Right renal pelvis (tissue), 4 donors: Measurements from ENCODE around the gene LZTS3. TPM values are rescaled to one million over a fixed set of nuclear protein-coding genes. Genes with fewer than 3 reads are reported as not detected.
"Not testable (repeated sequence)": the region's sequence is repeated elsewhere in the genome, so short reads cannot be mapped to it uniquely, and the experiment has no call there.

Source experiments
- DNase-seq, 4 donors: peaks; one replicate each; pipeline ENCODE4 v3.0.0-alpha.2; 2013; ENCODE audit warnings: low read depth in 4 of 4, low spot score in 3 of 4, missing footprints in 1 of 4
- polyA plus RNA-seq, 4 donors: library from polyadenylated mRNA; unstranded; fragments of 120-200 nt; gene quantifications; one replicate each; pipeline ENCODE4 v1.2.1, GENCODE V29; 2013; ENCODE audit not compliant: insufficient read length in 4 of 4

Gene LZTS3
- polyA plus RNA-seq, 4 donors = 14.4 to 18.9 (median 15.6) TPM

DNA sequence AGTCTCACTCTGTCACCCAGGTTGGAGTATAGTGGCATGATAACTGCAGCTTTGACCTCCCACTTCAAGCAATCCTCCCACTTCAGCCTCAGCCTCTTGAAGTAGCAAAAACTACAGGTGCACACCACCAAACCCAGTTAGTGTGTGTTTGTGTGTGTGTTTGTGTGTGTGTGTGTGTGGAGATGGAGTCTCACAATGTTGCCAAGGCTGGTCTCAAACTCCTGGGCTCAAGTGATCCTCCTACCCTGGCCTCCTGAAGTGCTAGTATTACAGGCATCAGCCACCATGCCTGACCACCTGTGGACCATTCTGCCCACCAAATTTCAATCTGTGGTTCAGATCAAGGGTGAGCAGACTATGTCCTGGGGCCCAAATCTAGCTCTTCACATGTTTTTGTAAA lies 22.4 kb downstream of the LZTS3 start:
- no peak for DNase-seq

DNA sequence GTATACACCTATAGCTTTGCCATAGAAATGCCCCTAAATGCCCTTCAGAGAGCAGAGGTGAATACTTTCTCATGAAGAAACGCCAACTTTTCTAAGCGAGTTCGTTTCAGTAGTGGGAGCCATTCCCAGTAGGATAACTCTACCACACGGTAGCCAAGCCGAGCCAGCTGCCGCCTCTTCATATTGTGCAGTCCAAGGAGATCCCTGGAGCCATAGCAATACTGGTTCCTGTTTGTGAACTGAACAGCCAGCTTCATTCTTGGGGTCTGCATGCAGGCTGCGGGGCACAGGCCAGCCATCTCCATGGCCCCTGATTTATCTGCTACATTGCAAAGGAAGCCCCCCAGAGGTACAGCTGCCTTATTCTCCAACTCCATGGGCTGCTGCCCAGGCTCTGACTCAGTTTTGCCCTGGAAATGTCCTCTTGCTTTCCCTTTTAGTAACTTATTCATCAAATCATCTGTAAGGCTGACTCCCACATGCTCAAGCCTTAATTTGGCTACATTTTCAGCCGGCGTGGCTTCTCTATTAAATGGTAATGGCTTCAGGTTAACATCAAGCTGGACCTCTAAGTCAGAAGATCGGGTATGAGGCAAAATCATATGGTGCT lies 26.5 kb downstream of the LZTS3 start:
- no peak for DNase-seq

DNA sequence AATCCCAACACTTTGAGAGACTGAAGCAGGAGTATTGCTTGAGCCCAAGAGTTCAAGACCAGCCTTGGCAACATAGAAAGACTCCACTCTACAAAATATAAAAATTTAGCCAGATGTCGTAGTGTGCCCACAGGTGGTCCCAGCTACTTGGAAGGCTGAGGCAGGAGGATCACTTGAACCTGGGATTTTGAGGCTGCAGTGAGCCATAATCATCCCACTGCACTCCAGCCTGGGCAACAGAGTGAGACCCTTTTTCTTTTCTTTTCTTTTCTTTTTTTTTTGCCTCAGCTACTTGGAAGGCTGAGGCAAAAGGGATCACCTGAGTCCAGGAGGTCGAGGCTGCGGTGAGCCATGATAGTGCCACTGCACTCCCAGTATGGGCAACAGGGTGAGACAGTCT lies 31.6 kb downstream of the LZTS3 start:
- DNase-seq = no peak

DNA sequence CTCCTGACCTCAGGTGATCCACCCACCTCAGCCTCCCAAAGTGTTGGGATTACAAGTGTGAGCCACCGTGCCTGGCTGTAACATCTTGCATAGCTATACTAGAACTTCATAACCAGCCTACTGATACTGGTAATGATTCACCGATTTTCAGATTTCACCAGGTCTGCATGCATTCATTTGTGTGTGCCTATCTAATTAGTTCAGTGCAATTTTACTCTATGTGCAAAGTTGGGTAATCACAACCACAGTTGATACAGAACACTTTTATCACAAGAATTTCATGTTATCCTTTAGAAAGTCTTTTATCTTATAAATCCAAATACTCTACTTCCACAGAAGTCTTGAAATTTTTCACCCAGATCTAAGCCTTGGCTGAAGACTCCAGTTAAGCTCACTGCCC lies 35.9 kb downstream of the LZTS3 start:
- no peak for DNase-seq

DNA sequence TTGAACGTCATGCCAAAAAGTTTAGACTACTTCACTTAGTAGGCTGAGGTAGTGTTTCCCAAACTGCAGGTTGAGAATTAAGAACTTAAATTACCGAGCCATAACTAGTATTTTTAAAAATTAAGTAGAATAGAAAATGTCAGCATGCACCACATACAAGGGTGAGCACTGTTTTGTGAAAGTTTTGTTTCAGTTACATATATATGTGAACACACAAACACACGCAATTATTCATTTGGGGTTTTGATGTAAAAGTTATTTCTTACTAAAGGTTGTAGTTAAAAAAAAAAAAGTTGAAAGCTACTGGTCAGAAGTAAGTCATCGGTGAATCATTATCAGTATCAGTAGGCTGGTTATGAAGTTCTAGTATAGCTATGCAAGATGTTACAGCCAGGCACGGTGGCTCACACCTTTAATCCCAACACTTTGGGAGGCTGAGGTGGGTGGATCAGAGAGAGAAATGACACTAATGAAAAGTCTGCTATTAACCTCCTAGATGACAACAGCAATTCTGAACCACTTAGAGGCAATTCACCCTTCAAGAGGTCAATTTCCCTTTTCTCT lies 37.8 kb downstream of the LZTS3 start:
- no peak for DNase-seq

DNA sequence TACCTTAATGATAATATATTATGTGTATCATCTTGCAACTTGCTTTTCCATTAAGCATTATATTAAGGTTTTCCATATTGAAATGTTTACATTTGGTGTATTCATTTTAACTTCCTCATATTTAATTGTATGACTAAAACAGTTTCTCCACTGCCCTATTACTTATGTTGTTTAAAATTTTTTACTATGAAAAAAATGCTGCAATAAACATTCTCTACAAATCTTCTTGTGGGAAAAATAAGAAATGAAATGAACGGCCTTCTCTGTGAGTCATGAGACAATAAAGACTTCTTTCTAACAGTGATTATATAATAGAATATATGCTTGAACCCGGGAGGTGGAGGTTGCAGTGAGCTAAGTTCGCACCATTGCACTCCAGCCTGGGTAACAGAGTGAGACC lies 39.2 kb downstream of the LZTS3 start:
- DNase-seq = no peak

DNA sequence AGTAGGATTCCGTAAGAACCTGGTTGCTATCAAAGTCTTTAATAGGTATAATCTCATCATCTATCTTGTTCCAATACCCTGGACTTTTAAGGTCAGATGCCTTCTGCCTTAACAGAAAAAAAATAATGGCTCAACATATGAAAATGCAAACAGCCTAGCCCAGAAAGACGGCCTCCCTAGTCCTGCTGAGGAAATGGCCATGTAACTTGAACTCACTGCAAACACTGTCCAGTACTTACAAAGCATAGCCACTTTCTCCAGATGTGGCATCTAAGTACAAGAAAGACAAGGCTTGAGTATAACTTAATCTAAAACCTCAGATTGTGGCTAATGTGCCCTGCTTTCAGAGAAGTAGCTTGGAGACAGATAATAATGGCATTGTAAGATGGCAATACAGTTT lies 40.2 kb downstream of the LZTS3 start:
- DNase-seq = no peak

DNA sequence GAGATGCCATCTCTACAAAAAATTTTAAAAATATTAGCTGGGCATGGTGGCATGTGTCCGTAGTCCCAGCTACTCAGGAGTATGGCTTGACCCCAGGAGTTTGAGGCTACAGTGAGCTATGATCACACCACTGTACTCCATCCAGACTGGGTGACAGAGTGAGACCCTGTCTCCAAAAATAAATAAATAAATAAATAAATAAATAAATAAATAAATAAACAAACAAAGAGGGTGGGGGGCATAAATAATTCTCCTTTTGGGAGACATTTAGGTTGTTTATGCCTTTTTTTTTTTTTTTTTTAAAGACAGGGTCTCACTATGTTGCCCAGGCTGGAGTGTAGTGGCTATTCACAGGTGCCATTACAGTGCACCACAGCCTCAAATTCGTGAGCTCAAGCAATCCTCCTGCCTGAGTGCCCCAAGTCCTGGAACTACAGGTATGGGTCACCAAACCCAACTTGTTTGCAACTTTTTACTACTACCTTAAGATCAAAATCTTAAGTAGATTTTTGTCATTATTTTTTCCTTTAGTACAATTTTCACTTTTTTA lies 43.2 kb downstream of the LZTS3 start:
- DNase-seq = no peak

DNA sequence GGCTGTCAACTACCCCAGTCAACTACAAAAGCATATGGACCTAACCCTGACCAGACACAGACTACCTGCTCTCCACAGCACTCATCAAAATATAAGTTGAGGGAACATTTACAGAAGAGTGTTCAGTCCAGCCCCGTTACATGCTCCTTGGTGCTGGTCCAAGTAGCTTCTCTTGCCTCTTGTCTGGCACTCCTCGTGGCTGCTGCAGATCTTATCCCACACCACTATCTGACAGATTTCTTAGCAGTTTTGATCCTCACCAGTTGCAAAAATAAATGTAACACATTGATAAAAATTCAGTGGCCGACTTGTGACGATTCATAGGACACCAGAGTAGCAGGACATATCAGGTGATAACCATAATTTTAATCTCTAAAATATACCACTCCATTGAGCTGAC lies 44.3 kb downstream of the LZTS3 start:
- no peak for DNase-seq

DNA sequence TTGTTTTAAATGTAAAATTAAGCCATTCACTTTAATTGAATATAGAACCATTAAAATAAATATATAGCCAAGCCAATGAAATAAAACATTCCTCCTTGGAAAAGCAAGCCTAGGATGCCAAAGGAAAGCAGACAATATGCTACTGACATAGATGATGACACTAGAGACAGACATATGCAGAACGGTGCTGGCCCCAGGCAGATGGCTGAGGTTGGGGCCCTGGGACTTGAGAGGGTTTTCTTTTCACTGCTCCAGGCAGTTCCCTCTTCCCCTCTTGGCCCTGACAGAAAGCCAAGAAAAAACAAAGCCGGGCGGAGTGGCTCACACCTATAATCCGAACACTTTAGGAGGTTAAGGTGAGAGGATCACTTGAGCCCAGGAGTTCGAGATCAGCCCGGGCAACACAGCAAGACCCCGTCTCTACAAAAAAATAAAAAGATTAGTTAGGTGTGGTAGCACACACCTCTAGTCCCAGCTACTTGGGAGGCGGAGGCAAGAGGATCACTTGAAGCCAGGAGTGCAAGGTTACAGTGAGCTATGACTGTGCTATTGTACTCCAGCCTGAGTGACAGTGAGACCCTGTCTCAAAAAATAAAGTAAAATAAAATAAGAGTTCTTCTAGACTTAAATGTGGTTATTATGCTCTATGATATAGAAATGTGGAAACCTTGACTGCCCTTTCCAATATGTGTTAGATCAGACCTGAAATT lies 44.9 kb downstream of the LZTS3 start:
- DNase-seq = no peak

DNA sequence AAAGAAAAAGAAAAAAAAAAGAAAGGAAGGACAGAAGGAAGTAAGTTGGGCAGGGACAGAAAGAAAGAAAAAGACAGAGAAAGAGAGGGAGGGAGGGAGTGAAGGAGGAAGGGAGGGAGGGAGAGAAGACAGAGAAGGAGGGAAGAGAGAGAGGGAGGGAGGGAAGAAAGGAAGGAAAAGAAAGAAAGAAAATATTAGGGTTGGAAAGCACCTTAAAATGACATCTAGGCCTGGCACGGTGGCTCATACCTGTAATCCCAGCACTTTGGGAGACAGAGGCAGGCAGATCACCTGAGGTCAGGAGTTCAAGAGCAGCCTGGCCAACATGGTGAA lies 46.9 kb downstream of the LZTS3 start:
- DNase-seq = no peak

DNA sequence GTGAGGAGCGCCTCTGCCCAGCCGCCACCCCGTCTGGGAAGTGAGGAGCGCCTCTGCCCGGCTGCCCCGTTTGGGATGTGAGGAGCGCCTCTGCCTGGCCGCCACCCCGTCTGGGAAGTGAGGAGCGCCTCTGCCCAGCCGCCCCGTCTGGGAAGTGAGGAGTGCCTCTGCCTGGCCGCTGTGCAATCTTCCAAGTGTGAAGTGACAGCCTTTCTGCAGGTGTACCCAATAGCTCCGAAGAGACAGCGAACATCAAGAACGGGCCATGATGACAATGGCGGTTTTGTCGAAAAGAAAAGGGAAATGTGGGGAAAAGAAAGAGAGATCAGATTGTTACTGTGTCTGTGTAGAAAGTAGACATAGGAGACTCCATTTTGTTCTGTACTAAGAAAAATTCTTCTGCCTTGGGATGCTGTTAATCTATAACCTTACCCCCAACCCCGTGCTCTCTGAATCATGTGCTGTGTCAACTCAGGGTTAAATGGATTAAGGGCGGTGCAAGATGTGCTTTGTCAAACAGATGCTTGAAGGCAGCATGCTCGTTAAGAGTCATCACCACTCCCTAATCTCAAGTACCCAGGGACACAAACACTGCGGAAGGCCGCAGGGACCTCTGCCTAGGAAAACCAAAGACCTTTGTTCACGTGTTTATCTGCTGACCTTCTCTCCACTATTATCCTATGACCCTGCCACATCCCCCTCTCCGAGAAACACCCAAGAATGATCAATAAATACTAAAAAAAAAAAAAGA lies 47.4 kb downstream of the LZTS3 start:
- not testable (repeated sequence) for DNase-seq

DNA sequence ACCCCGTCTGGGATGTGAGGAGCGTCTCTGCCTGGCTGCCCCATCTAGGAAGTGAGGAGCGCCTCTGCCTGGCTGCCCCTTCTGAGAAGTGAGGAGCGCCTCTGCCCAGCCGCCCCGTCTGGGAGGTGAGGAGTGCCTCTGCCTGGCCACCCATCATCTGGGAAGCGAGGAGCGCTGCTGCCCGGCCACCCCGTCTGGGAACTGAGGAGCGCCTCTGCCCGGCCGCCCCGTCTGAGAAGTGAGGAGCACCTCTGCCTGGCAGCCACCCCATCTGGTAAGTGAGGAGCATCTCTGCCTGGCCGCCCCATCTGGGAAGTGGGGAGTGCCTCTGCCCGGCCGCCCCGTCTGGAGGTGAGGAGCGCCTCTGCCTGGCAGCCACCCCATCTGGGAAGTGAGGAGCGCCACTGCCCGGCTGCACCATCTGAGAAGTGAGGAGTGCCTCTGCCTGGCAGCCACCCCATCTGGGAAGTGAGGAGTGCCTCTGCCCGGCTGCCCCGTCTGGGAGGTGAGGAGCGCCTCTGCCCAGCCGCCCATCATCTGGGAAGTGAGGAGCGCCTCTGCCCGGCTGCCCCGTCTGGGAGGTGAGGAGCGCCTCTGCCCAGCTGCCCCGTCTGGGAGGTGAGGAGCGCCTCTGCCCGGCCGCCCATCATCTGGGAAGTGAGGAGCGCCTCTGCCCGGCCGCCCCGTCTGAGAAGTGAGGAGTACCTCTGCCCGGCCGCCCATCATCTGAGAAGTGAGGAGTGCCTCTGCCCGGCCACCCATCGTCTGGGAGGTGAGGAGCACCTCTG lies 48.4 kb downstream of the LZTS3 start:
- not testable (repeated sequence) for DNase-seq

DNA sequence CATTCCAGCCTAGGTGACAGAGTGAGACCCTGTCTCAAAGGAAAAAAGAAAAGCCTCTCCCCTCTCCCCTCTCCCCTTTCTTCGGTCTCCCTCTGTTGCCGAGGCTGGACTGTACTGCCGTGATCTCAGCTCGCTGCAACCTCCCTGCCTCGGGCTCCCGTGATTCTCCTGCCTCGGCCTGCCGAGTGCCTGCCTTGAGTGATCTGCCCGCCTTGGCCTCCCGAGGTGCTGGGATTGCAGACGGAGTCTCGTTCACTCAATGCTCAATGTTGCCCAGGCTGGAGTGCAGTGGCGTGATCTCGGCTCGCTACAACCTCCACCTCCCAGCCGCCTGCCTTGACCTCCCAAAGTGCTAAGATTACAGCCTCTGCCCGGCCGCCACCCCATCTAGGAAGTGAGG lies 49.2 kb downstream of the LZTS3 start:
- not testable (repeated sequence) for DNase-seq

DNA sequence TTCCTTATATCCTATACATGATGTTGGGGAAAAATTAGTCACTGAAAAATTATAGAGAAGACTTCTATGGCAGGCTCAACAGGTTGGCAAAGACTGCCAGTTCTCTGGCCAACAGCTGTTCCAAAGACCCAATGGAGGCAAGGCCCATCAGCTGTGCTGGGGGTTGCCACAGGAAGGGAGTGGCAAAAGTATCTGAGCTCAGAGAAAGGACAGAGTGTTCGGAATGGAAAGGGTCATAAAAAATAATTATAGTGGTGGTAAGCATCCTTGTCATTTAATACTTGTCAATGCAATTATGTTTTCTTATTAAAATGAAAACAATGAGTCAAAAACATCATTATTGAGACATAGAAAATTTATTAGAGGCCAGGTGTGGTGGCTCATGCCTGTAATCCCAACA lies 49.8 kb downstream of the LZTS3 start:
- no peak for DNase-seq

DNA sequence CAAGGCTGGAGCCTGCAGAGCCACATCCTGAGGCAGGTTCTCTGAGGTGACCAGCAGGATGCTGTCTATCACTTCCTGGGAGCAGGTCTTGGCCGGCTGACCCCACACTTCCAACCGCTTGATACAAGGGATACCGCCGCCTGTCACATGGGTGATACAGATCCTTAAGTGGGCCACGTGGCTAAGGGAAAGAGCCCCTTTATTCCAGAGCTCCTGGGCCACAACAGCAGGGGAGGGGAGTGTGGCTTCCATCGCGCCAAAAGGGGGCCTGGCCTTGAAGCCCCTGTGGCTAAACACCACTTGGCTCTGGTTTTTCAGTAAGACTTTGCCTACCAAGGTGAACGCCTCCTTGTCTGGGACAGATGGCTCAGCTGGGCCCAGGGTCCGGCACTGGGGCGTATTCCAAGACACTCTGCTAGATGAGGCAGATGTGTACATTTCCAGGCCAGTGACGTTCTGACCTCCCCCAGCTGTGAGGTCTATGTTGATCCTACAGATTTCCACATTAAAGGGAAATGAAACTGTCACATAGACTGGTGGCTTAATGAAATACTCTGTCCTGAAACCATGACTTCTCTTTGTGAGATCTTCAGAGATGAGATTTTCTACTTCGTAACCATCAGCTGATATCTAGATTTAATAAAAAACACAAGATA lies 51.3 kb downstream of the LZTS3 start:
- no peak for DNase-seq

DNA sequence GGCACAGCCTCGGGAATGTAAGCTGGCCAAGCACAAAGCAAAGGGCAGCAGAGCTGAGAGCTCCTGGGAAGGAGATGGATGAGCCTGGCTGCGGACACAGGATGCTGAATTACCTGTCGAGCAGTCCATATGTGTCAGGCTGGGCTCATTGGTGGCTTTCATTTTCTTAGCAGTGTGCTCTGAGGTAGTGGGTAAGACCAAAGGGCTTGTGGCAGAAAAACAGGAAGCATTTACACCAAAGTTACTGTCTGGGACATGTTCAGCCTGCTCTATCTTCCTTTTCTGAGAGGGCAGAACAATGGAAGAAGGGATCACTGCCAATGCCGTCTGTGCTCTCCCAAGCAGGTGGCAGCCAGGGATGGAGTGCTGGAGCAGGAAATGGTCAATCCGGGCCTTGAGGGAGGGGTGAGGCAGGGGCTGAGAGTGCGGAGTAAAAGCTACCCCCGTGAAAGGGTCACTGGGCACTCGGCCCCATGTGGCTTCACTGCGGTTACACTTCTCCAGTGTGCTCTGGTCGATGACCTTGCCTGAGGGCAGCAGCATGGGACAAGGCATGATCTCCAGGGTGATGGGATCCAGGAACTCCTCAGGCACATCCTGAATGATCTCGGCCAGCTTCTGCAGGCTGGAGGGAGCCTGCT lies 52.0 kb downstream of the LZTS3 start:
- no peak for DNase-seq

DNA sequence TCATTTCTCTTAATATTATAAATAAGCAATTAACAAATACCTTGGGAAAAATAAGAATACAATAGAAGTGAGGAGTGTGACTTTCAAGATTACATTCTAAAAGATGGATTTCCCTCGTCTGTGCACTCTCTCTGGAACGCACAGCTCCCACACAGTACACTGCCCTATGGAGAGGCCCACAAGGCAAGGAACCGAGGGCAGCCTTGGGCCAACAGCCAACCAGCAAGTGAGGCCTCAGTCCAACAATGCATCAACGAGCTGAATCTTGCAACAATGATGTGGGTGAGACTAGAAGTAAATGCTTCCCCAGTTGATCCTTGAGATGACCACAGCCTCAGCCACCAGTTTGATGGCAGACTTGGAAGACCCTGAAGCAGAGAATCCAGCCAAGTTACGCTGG lies 54.3 kb downstream of the LZTS3 start:
- no peak for DNase-seq

DNA sequence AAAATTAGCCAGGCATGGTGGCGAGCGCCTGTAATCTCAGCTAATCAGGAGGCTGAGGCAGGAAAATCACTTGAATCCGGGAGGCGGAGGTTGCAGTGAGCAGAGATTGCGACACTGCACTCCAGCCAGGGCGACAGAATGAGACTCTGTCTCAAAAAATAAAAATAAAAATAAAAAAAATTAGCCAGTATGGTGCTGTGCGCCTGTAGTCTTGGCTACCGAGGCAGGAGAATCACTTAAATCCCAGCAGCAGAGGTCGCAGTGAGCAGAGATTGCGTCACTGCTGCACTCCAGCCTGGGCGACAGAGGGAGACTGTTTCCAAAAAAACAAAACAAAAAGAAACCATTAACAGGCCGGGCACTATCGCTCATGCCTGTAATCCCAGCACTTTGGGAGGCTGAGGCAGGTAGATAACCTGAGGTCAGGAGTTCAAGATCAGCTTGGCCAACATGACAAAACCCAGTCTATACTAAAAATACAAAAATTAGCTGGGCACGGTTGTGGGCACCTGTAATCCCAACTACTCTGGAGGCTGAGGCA lies 55.4 kb downstream of the LZTS3 start:
- peak; percentile 20 to 52 (median 35) for DNase-seq
